Natural killer cell (primary cell): Measurements from ENCODE around the gene EQTN. TPM values are rescaled to one million over a fixed set of nuclear protein-coding genes. Genes with fewer than 3 reads are reported as not detected.

Experiments
- ATAC-seq, 3 donors: fragments of 150-1000 bp in 2 of 3; fragments of 200-7000 bp in 1 of 3; cut with Tn5 transposase; 1 replicate in 1 of 3; 2 replicates in 2 of 3; pipeline ENCODE4 v1.10.0; 2021; ENCODE audit warnings: mild to moderate bottlenecking in 2 of 3, moderate library complexity in 2 of 3
- DNase-seq, 2 donors: peaks; one replicate each; pipeline versions ENCODE4 v3.0.0 to v3.0.0-alpha.2; 2013 to 2021; ENCODE audit warnings: mixed read lengths in 1 of 2
- H3K27ac ChIP-seq: one replicate; pipeline ENCODE4 v1.5.1; 2013; ENCODE audit warnings: mild to moderate bottlenecking, low read length
- H3K27me3 ChIP-seq: one replicate; pipeline ENCODE4 v1.6.1; 2013; ENCODE audit warnings: low read length; ENCODE audit not compliant: control insufficient read depth, insufficient read depth
- H3K36me3 ChIP-seq: one replicate; pipeline ENCODE4 v1.6.1; 2013; ENCODE audit warnings: low read length; ENCODE audit not compliant: control insufficient read depth, insufficient read depth
- H3K4me1 ChIP-seq: one replicate; pipeline ENCODE4 v1.6.1; 2013; ENCODE audit warnings: low read length; ENCODE audit not compliant: control insufficient read depth, insufficient read depth
- H3K4me3 ChIP-seq: one replicate; pipeline ENCODE4 v1.5.1; 2013; ENCODE audit warnings: low read length
- H3K9me3 ChIP-seq: one replicate; pipeline ENCODE4 v1.6.1; 2013; ENCODE audit warnings: low read length; ENCODE audit not compliant: control insufficient read depth, insufficient read depth
- H3K27ac Mint-ChIP-seq, 2 donors: one replicate each; pipeline ENCODE4 v1.8.0; 2022; ENCODE audit warnings: mild to moderate bottlenecking in 2 of 2, mixed read lengths in 2 of 2, moderate library complexity in 1 of 2
- H3K27me3 Mint-ChIP-seq, 2 donors: one replicate each; pipeline ENCODE4 v1.8.0; 2022; ENCODE audit warnings: low read depth in 2 of 2, mixed read lengths in 2 of 2
- H3K36me3 Mint-ChIP-seq: one replicate; pipeline ENCODE4 v1.8.0; 2022; ENCODE audit warnings: mixed read lengths
- H3K4me1 Mint-ChIP-seq, 2 donors: one replicate each; pipeline ENCODE4 v1.8.0; 2022; ENCODE audit warnings: mixed read lengths in 2 of 2
- H3K4me3 Mint-ChIP-seq: one replicate; pipeline ENCODE4 v1.8.0; 2022; ENCODE audit warnings: mild to moderate bottlenecking, moderate library complexity, mixed read lengths
- H3K9me3 Mint-ChIP-seq, 2 donors: one replicate each; pipeline ENCODE4 v1.8.0; 2022; ENCODE audit warnings: mixed read lengths in 2 of 2
- CTCF ChIP-seq: fragments of 200-600 bp; IDR thresholded peaks from one replicate; pipeline ENCODE4 v1.8.0; 2022; ENCODE audit warnings: antibody characterized with exemption
- WGBS: methylation state at CpG from one replicate; pipeline ENCODE4 v1.1.7; 2013; ENCODE audit warnings: missing lambda C conversion rate; ENCODE audit not compliant: insufficient coverage; 5-methylcytosine and 5-hydroxymethylcytosine counted together
- intact Hi-C: fragments of 100-400 bp; cut with micrococcal nuclease; formaldehyde crosslinking; loops from one replicate; pipeline ENCODE4 v1.14.2; 2022
- total RNA-seq, 4 donors: library from RNA; stranded (reverse); fragments of 120-200 nt in 1 of 4; gene quantifications; one replicate each; pipeline versions ENCODE4 v1.2.3 to v1.2.4, GENCODE V29; 2013 to 2022

Gene EQTN
- total RNA-seq, 3 donors from 2014 or later (not counting 1 experiment from before 2014, with no cell fraction given), result not detected

- Histone ChIP-seq H3K4me3 (no peak overlapping the region), H3K36me3 (no peaks in the 10 kb centered on the region), H3K27me3 (no peaks in the 10 kb centered on the region), H3K27ac (no peak overlapping the region), H3K9me3 (no peaks in the 10 kb centered on the region), H3K4me1 (no peaks in the 10 kb centered on the region)
- no peaks in the 10 kb centered on the region for H3K4me1 Mint-ChIP-seq
- WGBS, result 54% methylated on average over 12 of the region's 12 CpGs
- TF ChIP-seq CTCF, result peak; percentile 65
- no peaks in the 10 kb centered on the region for H3K36me3 Mint-ChIP-seq
- H3K27me3 Mint-ChIP-seq, result no peaks in the 10 kb centered on the region
- H3K27ac Mint-ChIP-seq, result no peak overlapping the region
- DNase-seq (peak in 1 of 2 donors; percentile 61), ATAC-seq (peak in 1 of 3 donors; percentile 46)
- no peak overlapping the region for H3K4me3 Mint-ChIP-seq
- intact Hi-C loops, result no loop called here
- no peaks in the 10 kb centered on the region for H3K9me3 Mint-ChIP-seq
These were observed 20.5 kb downstream of the EQTN start for GRCh38 chr9:27276193-27277030.

- 100% methylated on average over 1 of the region's 1 CpG for WGBS
- H3K9me3 Mint-ChIP-seq, result no peaks in the 10 kb centered on the region
- no peak overlapping the region for H3K4me3 ChIP-seq
- no peak for TF ChIP-seq CTCF
- no peaks in the 10 kb centered on the region for H3K36me3 ChIP-seq
- H3K36me3 Mint-ChIP-seq, result no peaks in the 10 kb centered on the region
- no peak overlapping the region for H3K27ac Mint-ChIP-seq
- H3K27me3 ChIP-seq, result no peaks in the 10 kb centered on the region
- no peaks in the 10 kb centered on the region for H3K27me3 Mint-ChIP-seq
- no peaks in the 10 kb centered on the region for H3K4me1 Mint-ChIP-seq
- no peak for DNase-seq
- H3K4me3 Mint-ChIP-seq, result no peak overlapping the region
- ATAC-seq, result no peak
- intact Hi-C loops, result no loop called here
- no peak overlapping the region for H3K27ac ChIP-seq
- H3K4me1 ChIP-seq, result no peaks in the 10 kb centered on the region
- H3K9me3 ChIP-seq, result no peaks in the 10 kb centered on the region
These were observed 23.8 kb downstream of the EQTN start for GRCh38 chr9:27273186-27273585.

GRCh38 chr9:27272103-27272502 lies 24.8 kb downstream of the EQTN start:
- Histone ChIP-seq H3K27me3 (no peaks in the 10 kb centered on the region), H3K4me1 (no peaks in the 10 kb centered on the region), H3K4me3 (no peak overlapping the region), H3K9me3 (no peaks in the 10 kb centered on the region), H3K36me3 (no peaks in the 10 kb centered on the region), H3K27ac (no peak overlapping the region)
- Mint-ChIP-seq H3K4me3 (no peak overlapping the region), H3K9me3 (no peaks in the 10 kb centered on the region), H3K4me1 (no peaks in the 10 kb centered on the region), H3K36me3 (no peaks in the 10 kb centered on the region), H3K27ac (no peak overlapping the region), H3K27me3 (no peaks in the 10 kb centered on the region)
- DNase-seq (no peak), ATAC-seq (no peak)
- no peak for TF ChIP-seq CTCF
- 76% methylated on average over 2 of the region's 2 CpGs for WGBS
- intact Hi-C loops, result no loop called here
